K562 (cell line): ENCODE measurements around the gene ZNF426. TPM values are rescaled to one million over a fixed set of nuclear protein-coding genes. Genes with fewer than 3 reads are reported as not detected.

Experiments used
- ATAC-seq: fragments of 200-7000 bp; cut with Tn5 transposase; 3 replicates; pipeline ENCODE4 v1.9.1; 2020; ENCODE audit warnings: moderate library complexity
- BruUV-seq: library from RNA; stranded (reverse); fragments of 400-500 nt; replicated peaks from 2 replicates; lab custom pipeline; 2021; lab: Mats Ljungman, UMichigan
- CTCF ChIA-PET: fragments of 300-600 bp; formaldehyde crosslinking; extraction: SDS; loops from one replicate; lab custom pipeline; 2021; ENCODE audit warnings: low intra/inter-chr PET ratio; lab: Yijun Ruan, JAX
- POLR2A ChIA-PET: fragments of 300-600, 350-650 bp; sonication (Branson Sonifier 250); formaldehyde crosslinking; extraction: SDS; loops from one replicate; lab custom pipeline; 2021; ENCODE audit warnings: antibody characterized with exemption, inconsistent platforms; lab: Yijun Ruan, JAX
- DNase-seq, 4 experiments: peaks; one replicate each; pipeline versions ENCODE4 v3.0.0 to v3.0.0-alpha.2; 2011 to 2018; ENCODE audit warnings: low spot score in 3 of 4, mixed read lengths in 3 of 4; ENCODE audit errors: extremely low read depth in 1 of 4
- FAIRE-seq: peaks from 2 replicates; lab custom pipeline; 2011; peaks lifted over from hg19 to GRCh38; lab: Jason Lieb, UNC
- H2AFZ ChIP-seq: 2 replicates; pipeline ENCODE4 v1.6.0; 2011; ENCODE audit warnings: low read depth, low read length, control low read depth, inconsistent platforms
- H3K27ac ChIP-seq: fragments of 200-600 bp; 3 replicates; pipeline ENCODE4 v1.8.0; 2011; ENCODE audit warnings: low read depth, mild to moderate bottlenecking, control low read depth, inconsistent platforms, low read length, moderate library complexity, mixed read lengths; ENCODE audit errors: extremely low read depth
- H3K27me3 ChIP-seq, 2 experiments: fragments of 300-600 bp in 1 of 2; 2 replicates in 1 of 2; 3 replicates in 1 of 2; pipeline versions ENCODE4 v1.6.0 to v1.8.0; 2011; ENCODE audit warnings: inconsistent platforms in 2 of 2, low read length in 2 of 2, mild to moderate bottlenecking in 1 of 2, mixed read lengths in 1 of 2, moderate library complexity in 1 of 2; ENCODE audit not compliant: control insufficient read depth in 2 of 2, insufficient read depth in 2 of 2
- H3K36me3 ChIP-seq: fragments of 300-600 bp; 3 replicates; pipeline ENCODE4 v1.8.0; 2011; ENCODE audit warnings: mild to moderate bottlenecking, low read length, inconsistent platforms; ENCODE audit not compliant: control insufficient read depth, insufficient read depth
- H3K4me1 ChIP-seq, 2 experiments: fragments of 200-600 bp in 1 of 2; replicated peaks in 1 of 2; 2 replicates in 1 of 2; 3 replicates in 1 of 2; pipeline versions ENCODE4 v1.5.1 to v1.8.0; 2011; ENCODE audit warnings: inconsistent platforms in 2 of 2, low read length in 2 of 2, mild to moderate bottlenecking in 1 of 2, mixed read lengths in 1 of 2, moderate library complexity in 1 of 2; ENCODE audit not compliant: control insufficient read depth in 2 of 2, insufficient read depth in 2 of 2
- H3K4me2 ChIP-seq: 2 replicates; pipeline ENCODE4 v1.6.1; 2011; ENCODE audit warnings: low read length, control low read depth, inconsistent platforms, mixed read lengths; ENCODE audit not compliant: insufficient read depth
- H3K4me3 ChIP-seq: fragments of 200-600 bp; sonication (generic), shearing (Covaris generic); 2 replicates; pipeline ENCODE4 v1.5.1; 2016; ENCODE audit warnings: control low read depth, inconsistent platforms
- H3K79me2 ChIP-seq: fragments of 200-600 bp; 3 replicates; pipeline ENCODE4 v1.8.0; 2011; ENCODE audit warnings: low read length, inconsistent platforms; ENCODE audit not compliant: control insufficient read depth, insufficient read depth
- H3K9ac ChIP-seq, 2 experiments: 2 replicates each; pipeline versions ENCODE4 v1.6.0 to v1.6.1; 2011; ENCODE audit warnings: low read depth in 2 of 2, low read length in 2 of 2, control low read depth in 1 of 2, inconsistent platforms in 1 of 2, mild to moderate bottlenecking in 1 of 2, mixed read lengths in 1 of 2; ENCODE audit not compliant: insufficient read depth in 1 of 2
- H3K9me1 ChIP-seq: one replicate; pipeline ENCODE4 v1.6.0; 2011; ENCODE audit warnings: inconsistent platforms, mild to moderate bottlenecking, low read length, moderate library complexity; ENCODE audit not compliant: control insufficient read depth, insufficient read depth
- H3K9me3 ChIP-seq: replicated peaks from 2 replicates; pipeline ENCODE4 v1.5.1; 2011; ENCODE audit warnings: low read depth, low read length, inconsistent platforms; ENCODE audit not compliant: control insufficient read depth, insufficient read depth
- H4K20me1 ChIP-seq: replicated peaks from 2 replicates; pipeline ENCODE4 v1.6.1; 2011; ENCODE audit warnings: low read length, inconsistent platforms, mixed read lengths; ENCODE audit not compliant: control insufficient read depth, insufficient read depth
- KLF13 ChIP-seq: fragments of 450-650 bp; IDR thresholded peaks from 2 replicates; pipeline ENCODE4 v1.6.1; 2016; ENCODE audit warnings: missing genetic modification characterization, low read depth, mild to moderate bottlenecking, missing compliant biosample characterization, moderate library complexity, borderline replicate concordance
- RFX1 ChIP-seq: fragments of 450-650 bp; IDR thresholded peaks from 2 replicates; pipeline ENCODE4 v1.6.1; 2016; ENCODE audit warnings: mild to moderate bottlenecking, moderate library complexity
- TRIM28 ChIP-seq: fragments of 450-650 bp; IDR thresholded peaks from 2 replicates; pipeline ENCODE4 v1.6.1; 2017
- ZC3H4 ChIP-seq: sonication (generic); formaldehyde crosslinking; IDR thresholded peaks from 2 replicates; pipeline ENCODE4 v1.9.0; 2021; ENCODE audit warnings: missing genetic modification reagents, borderline replicate concordance
- ZNF785 ChIP-seq: fragments of 250-450 bp; sonication (Bioruptor Pico); IDR thresholded peaks from 2 replicates; pipeline ENCODE4 v1.4.0; 2020; ENCODE audit warnings: mild to moderate bottlenecking
- WGBS: fragments of 100-300 bp; shearing (Covaris generic); methylation state at CpG from one replicate; pipeline ENCODE4 v1.1.6; 2016; ENCODE audit warnings: low coverage, mixed read lengths; ENCODE audit not compliant: insufficient coverage; ENCODE audit errors: missing lambda C conversion rate; 5-methylcytosine and 5-hydroxymethylcytosine counted together
- in situ Hi-C: fragments of 300-500 bp; cut with MboI; formaldehyde crosslinking; loops from 4 replicates; pipeline ENCODE4 v1.15.0; 2018; ENCODE audit warnings: inconsistent platforms, mixed read lengths
- intact Hi-C: fragments of 100-400 bp; cut with micrococcal nuclease; formaldehyde crosslinking; loops from 2 replicates; pipeline ENCODE4 v1.14.2; 2022
- polyA plus RNA-seq, 8 experiments: library from polyadenylated mRNA; depleted of rRNA in 4 of 8; stranded (reverse) in 5 of 8; unstranded in 3 of 8; fragments of >200 nt; fragmentation: Nextera tagmentation in 2 of 8; fragmentation: Illumina TruSeq in 1 of 8; extraction: Ambion mirVana in 2 of 8; extraction: Trizol in 1 of 8; gene quantifications; 2 replicates each; pipeline versions ENCODE4 v1.2.1 to v1.2.3, GENCODE V29; 2011 to 2014; ENCODE audit warnings: inconsistent platforms in 1 of 8, missing spikeins in 1 of 8
- total RNA-seq, 7 experiments: library from RNA; depleted of rRNA in 6 of 7; stranded (reverse); fragments of >200 nt in 6 of 7; fragmentation: Illumina TruSeq in 2 of 7; extraction: Trizol in 2 of 7; gene quantifications; 2 replicates each; pipeline versions ENCODE4 v1.2.1 to v1.2.3, GENCODE V29; 2011 to 2021; ENCODE audit warnings: low replicate concordance in 1 of 7
- TF ChIP-seq, protein P1 (sequence below): sonication (generic); formaldehyde crosslinking; IDR thresholded peaks from 2 replicates; pipeline ENCODE4 v1.8.1; 2023; ENCODE audit warnings: mild to moderate bottlenecking, missing genetic modification reagents
- TF ChIP-seq, protein P2 (sequence below), 2 experiments: fragments of 450-650 bp in 1 of 2; sonication (generic) in 1 of 2; formaldehyde crosslinking in 1 of 2; IDR thresholded peaks in 1 of 2; conservative IDR thresholded peaks in 1 of 2; 2 replicates each; pipeline versions ENCODE4 v1.6.1 to v1.8.1; 2016 to 2023; ENCODE audit warnings: mild to moderate bottlenecking in 2 of 2, moderate library complexity in 2 of 2, inconsistent platforms in 1 of 2, missing genetic modification reagents in 1 of 2

ZNF426 gene
- total and polyA plus RNA-seq, 9 of the 15 experiments (the other 6 are each of a cell fraction or from before 2014, with no cell fraction given): 3.2 to 14.3 (median 6.9) TPM

DNA sequence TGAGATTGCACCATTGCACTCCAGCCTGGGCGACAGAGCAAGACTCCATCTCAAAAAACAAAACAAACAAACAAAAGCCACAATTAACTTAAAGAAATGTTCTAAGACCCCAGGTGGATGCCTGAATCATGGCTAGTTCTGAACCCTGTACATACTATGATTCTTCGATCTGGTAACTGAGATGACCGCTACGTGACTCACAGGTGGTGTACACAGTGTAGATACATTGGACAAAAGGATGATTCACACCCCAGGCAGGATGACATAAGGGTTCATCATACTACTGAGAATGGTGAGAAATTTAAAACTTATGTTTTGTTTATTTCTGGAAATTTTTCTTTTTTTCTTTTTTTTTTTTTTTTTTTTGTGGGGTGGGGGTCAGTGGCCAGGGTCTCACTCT is 6.5 kb downstream of the ZNF426 start:
- no peak overlapping the region for H3K4me3 ChIP-seq
- ChIA-PET CTCF (no interaction called here), POLR2A (no interaction called here)
- H3K79me2 ChIP-seq: no peaks in the 10 kb centered on the region
- H4K20me1 ChIP-seq: no peaks in the 10 kb centered on the region
- FAIRE-seq (no peak), ATAC-seq (no peak), DNase-seq (no peak)
- intact Hi-C loops: no loop called here
- no peak overlapping the region for H3K9ac ChIP-seq
- in situ Hi-C loops: no loop called here
- H3K27me3 ChIP-seq: no peaks in the 10 kb centered on the region
- no peak overlapping the region for H2AFZ ChIP-seq
- H3K4me2 ChIP-seq: no peak overlapping the region
- H3K9me3 ChIP-seq: peaks cover 41% of the 10 kb centered on the region
- H3K9me1 ChIP-seq: no peaks in the 10 kb centered on the region
- WGBS: 91% methylated on average over 4 of the region's 4 CpGs
- TF ChIP-seq TRIM28: no peak
- TF ChIP-seq, protein P1, sequence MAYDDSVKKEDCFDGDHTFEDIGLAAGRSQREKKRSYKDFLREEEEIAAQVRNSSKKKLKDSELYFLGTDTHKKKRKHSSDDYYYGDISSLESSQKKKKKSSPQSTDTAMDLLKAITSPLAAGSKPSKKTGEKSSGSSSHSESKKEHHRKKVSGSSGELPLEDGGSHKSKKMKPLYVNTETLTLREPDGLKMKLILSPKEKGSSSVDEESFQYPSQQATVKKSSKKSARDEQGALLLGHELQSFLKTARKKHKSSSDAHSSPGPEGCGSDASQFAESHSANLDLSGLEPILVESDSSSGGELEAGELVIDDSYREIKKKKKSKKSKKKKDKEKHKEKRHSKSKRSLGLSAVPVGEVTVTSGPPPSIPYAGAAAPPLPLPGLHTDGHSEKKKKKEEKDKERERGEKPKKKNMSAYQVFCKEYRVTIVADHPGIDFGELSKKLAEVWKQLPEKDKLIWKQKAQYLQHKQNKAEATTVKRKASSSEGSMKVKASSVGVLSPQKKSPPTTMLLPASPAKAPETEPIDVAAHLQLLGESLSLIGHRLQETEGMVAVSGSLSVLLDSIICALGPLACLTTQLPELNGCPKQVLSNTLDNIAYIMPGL (CRISPR knock-in tag): no peak
- TF ChIP-seq ZC3H4: no peak
- TF ChIP-seq, protein P2, sequence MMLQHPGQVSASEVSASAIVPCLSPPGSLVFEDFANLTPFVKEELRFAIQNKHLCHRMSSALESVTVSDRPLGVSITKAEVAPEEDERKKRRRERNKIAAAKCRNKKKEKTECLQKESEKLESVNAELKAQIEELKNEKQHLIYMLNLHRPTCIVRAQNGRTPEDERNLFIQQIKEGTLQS (IDR thresholded peaks at IDR 0.05): peak; percentile 28; the same call in 1 of the 2 replicates
- TF ChIP-seq, protein P2 (CRISPR knock-in tag; conservative IDR thresholded peaks at IDR 0.05): no peak
- TF ChIP-seq KLF13 (tag): no peak
- no peak for TF ChIP-seq RFX1
- no peak for TF ChIP-seq ZNF785 (CRISPR knock-in tag)
- BruUV-seq: no TSS peak
- peaks cover 81% of the 10 kb centered on the region for H3K36me3 ChIP-seq
- H3K4me1 ChIP-seq: no peaks in the 10 kb centered on the region
- no peak overlapping the region for H3K27ac ChIP-seq
